ENCODE measurements around the gene ADIPOR2.

DNA sequence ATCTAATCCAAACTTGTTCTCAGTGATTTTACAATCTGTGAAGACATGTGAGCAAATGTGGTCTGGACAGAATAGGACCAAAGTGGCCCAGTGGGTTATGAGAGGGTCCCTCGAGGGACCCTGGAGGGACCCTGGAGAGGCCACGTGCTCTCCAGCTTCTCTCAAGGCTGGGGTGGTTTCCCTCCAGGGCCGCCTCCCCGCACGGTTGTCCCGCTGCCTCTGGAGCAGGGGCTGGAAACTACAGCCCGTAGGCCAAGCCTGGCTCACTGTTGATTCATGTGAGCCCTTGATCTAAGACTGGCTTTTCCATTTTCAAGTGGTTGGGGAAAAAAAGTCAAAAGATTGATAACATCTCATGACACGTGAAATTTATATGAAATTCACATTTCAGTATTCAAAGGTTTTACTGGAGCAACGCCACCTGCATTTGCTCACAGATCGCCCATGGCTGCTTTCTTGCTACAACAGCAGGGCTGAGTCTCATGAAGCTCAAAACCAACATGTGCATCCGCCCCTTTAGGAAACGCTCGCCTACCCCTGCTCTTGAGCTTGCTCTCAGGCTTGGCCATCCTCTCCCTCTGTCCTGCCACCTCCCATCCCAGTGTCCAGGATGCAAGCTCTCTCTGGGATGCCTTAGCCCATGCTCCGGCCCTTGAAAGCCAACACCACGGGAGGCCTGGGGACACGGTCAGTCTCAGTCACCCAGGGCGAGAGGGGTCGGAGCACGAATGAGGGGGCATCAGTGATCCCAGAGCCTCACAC lies 117.3 kb downstream of the ADIPOR2 start:
- no peak for TF ChIP-seq POLR2AphosphoS5 (IDR thresholded peaks at IDR 0.05)
- TF ChIP-seq, protein P1, sequence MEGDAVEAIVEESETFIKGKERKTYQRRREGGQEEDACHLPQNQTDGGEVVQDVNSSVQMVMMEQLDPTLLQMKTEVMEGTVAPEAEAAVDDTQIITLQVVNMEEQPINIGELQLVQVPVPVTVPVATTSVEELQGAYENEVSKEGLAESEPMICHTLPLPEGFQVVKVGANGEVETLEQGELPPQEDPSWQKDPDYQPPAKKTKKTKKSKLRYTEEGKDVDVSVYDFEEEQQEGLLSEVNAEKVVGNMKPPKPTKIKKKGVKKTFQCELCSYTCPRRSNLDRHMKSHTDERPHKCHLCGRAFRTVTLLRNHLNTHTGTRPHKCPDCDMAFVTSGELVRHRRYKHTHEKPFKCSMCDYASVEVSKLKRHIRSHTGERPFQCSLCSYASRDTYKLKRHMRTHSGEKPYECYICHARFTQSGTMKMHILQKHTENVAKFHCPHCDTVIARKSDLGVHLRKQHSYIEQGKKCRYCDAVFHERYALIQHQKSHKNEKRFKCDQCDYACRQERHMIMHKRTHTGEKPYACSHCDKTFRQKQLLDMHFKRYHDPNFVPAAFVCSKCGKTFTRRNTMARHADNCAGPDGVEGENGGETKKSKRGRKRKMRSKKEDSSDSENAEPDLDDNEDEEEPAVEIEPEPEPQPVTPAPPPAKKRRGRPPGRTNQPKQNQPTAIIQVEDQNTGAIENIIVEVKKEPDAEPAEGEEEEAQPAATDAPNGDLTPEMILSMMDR (IDR thresholded peaks at IDR 0.05): no peak
- TF ChIP-seq EP300 (IDR thresholded peaks at IDR 0.05): no peak
- no peak for TF ChIP-seq POLR2A (IDR thresholded peaks at IDR 0.05)

All from stomach (tissue), 4 donors.